Effector memory CD4-positive, alpha-beta T cell (primary cell): ENCODE data around the gene EDN2.

Experiments used
- DNase-seq, 3 donors: peaks; one replicate each; pipeline ENCODE4 v3.0.0-alpha.2; 2020
- H3K27ac ChIP-seq: 2 replicates; pipeline ENCODE4 v1.7.0; 2013; ENCODE audit warnings: mild to moderate bottlenecking, low read length, moderate library complexity; ENCODE audit not compliant: insufficient read depth, poor library complexity, severe bottlenecking
- H3K27me3 ChIP-seq: replicated peaks from 2 replicates; pipeline ENCODE4 v1.7.0; 2013; ENCODE audit warnings: mild to moderate bottlenecking, low read length; ENCODE audit not compliant: insufficient read depth, control insufficient read depth, poor library complexity, severe bottlenecking
- H3K36me3 ChIP-seq: 2 replicates; pipeline ENCODE4 v1.7.0; 2013; ENCODE audit warnings: mild to moderate bottlenecking, low read length, moderate library complexity; ENCODE audit not compliant: control insufficient read depth, insufficient read depth
- H3K4me1 ChIP-seq: 2 replicates; pipeline ENCODE4 v1.7.0; 2013; ENCODE audit warnings: low read length, mild to moderate bottlenecking; ENCODE audit not compliant: control insufficient read depth, insufficient read depth, poor library complexity, severe bottlenecking
- H3K4me3 ChIP-seq: 2 replicates; pipeline ENCODE4 v1.7.0; 2013; ENCODE audit warnings: low read length, low read depth, mild to moderate bottlenecking; ENCODE audit not compliant: insufficient read depth, poor library complexity, severe bottlenecking
- H3K9me3 ChIP-seq: 2 replicates; pipeline ENCODE4 v1.7.0; 2013; ENCODE audit warnings: mild to moderate bottlenecking, low read length, moderate library complexity; ENCODE audit not compliant: control insufficient read depth

The EDN2 gene

DNA sequence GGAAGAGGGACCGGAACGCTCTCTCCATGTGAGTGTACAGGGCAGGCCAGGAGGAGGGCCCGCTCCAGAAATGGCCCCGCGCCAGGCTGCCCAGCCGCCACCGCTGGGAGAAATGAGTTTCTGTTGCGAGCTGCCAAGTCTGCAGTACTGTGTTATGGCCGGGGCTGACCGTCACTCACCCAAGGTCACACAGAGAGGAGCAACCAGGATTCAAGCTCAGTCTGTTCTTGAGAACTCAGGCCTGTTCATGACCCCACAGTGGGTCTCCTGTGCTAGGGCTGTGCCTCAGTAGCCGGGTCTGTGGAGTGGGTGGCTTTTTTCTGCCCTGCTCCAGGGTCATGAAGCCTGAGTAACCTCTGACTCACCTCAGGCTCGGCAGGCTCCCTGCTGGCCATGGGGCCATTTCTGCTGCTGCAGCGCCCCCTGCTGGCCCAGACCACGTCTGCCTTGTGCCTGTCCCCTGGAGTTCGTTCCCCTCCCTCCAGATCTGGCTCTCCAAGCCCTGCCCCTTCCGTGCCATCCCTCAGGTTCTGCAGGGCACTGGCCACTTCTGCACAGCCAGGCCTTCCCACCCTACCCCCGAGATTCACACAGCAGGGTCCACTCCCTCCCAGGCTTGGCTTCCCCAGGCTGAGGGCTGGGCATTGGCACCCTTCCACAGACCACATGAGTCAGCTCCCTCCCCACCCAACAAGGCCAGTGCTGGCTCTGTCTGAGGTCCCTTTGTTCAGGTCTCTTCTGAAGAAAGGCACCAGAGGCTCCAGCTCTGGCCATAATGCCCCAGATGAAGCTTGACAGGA is 51.8 kb downstream of the EDN2 start:
- DNase-seq, result peak; percentile 13 to 25 (median 19)
- H3K4me1 ChIP-seq, result no peaks in the 10 kb centered on the region
- no peak overlapping the region for H3K4me3 ChIP-seq
- no peaks in the 10 kb centered on the region for H3K36me3 ChIP-seq
- H3K27ac ChIP-seq, result no peak overlapping the region
- no peaks in the 10 kb centered on the region for H3K9me3 ChIP-seq
- no peaks in the 10 kb centered on the region for H3K27me3 ChIP-seq

DNA sequence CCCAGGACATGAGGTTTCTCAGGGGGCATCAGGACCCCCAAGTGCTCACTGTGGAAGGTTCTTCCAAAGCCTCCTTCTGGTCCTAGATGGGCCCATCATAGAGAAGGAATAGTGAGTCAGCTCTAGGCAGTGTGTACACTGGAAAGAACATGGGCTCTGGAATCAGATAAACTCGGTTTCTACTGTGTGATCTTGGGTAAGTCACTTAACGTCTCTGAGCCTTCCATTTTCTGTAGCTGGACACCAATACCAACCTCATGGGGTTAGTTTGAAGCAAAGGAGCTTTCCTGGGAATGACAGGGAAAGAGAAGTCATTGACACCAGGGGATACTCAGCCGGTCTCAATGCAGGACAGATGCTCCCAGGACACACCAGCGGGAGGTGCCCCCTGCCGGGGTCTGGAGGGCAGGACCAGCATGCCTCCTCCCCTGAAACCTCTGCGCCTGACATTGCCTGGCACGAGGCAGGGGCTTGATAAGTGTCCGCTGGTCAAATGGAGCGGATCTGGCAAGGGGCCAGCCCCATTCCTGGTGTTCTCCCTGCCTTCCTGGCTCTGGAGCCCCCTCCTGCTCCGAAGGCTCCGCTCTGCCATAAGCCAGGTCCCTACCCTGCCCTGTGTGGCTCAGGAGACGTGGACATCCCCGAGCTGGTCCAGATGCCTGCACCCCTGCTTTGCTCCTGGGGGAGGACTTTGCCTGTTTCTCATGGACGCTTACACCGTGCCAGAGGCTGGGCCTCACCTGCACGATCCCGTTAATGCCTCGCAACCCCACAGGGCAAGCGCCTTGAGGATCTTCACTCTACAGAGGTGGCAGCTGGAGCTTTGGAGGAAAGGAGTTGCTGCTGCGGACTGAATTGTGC is 52.8 kb downstream of the EDN2 start:
- Histone ChIP-seq H3K27ac (no peak overlapping the region), H3K27me3 (no peaks in the 10 kb centered on the region), H3K4me1 (no peaks in the 10 kb centered on the region)

DNA sequence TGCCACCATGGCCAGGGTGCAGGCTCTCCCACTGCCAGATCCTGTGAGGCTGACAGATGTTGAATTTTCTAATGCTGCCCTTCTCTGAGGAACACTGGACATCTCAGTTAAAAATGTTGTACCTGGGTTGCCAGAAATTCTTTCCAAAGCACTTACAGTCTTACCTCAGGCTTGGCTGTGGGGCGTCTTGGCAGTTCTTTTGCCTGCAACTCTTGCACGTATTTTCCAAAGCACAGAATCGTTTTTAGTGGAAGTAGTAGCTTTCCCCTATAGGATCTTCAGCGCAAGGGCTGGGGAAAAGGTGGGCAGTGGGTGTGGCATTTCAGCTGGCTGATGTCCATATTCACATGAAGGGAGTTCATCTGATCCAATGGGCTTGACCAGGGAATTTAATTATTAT is 53.9 kb downstream of the EDN2 start:
- no peaks in the 10 kb centered on the region for H3K4me1 ChIP-seq
- H3K27me3 ChIP-seq, result no peaks in the 10 kb centered on the region
- H3K36me3 ChIP-seq, result no peaks in the 10 kb centered on the region
- no peak for DNase-seq
- H3K27ac ChIP-seq, result no peak overlapping the region
- no peaks in the 10 kb centered on the region for H3K9me3 ChIP-seq
- H3K4me3 ChIP-seq, result no peak overlapping the region

More for the DNA sequence above, 52.8 kb downstream of the EDN2 start:
- Histone ChIP-seq H3K9me3 (no peaks in the 10 kb centered on the region), H3K36me3 (no peaks in the 10 kb centered on the region), H3K4me3 (no peak overlapping the region)
- DNase-seq, result no peak

DNA sequence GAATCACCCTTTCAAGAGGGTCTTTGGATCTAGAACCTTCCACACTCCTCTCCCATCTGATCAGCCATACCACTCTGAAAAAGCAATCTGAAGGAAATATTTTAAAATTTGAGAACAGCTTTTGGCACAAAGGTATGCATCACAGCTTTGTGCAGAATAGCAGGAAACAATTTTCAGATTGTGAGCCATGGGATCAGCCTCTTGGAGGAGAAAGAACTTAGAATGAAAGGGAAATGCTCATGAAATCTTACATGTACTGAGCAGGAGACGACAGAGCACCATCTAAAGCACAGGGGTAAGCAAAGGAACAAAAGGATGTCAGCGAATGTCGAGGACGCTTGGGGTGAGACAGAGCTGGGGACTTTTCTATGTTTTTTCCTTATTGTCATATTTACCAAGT is 54.4 kb downstream of the EDN2 start:
- no peaks in the 10 kb centered on the region for H3K4me1 ChIP-seq
- no peak for DNase-seq
- no peak overlapping the region for H3K4me3 ChIP-seq
- H3K27me3 ChIP-seq, result no peaks in the 10 kb centered on the region
- H3K36me3 ChIP-seq, result no peaks in the 10 kb centered on the region
- H3K27ac ChIP-seq, result no peak overlapping the region
- H3K9me3 ChIP-seq, result no peaks in the 10 kb centered on the region

DNA sequence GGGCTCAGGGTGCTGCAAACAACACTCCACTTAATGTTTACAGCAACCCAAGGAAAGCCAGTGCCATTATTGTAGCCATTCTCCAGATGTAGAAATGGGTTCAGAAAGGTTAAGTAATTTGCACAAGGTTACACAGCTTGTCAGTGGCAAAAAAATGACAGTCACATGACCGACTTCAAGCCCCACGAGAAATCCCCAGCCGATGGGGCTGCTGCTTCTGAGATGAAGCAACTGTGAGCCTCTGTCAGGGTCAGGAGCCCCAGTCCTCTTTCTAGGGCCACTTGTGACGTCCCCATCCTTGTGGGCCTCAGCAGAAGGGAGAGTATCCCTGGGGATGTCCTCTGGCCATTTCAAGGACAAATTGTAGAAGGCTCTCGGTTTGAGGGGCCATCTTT is 54.8 kb downstream of the EDN2 start:
- H3K36me3 ChIP-seq, result no peaks in the 10 kb centered on the region
- no peak overlapping the region for H3K4me3 ChIP-seq
- DNase-seq, result no peak
- no peaks in the 10 kb centered on the region for H3K9me3 ChIP-seq
- H3K4me1 ChIP-seq, result no peaks in the 10 kb centered on the region
- no peak overlapping the region for H3K27ac ChIP-seq
- H3K27me3 ChIP-seq, result no peaks in the 10 kb centered on the region
